ENCODE measurements around the gene CMTM1. TPM values are rescaled to one million over a fixed set of nuclear protein-coding genes. Genes with fewer than 3 reads are reported as not detected.

The CMTM1 gene
- total RNA-seq, 3 donors from 2014 or later = 1.6 to 2.9 (median 1.9) TPM

DNA sequence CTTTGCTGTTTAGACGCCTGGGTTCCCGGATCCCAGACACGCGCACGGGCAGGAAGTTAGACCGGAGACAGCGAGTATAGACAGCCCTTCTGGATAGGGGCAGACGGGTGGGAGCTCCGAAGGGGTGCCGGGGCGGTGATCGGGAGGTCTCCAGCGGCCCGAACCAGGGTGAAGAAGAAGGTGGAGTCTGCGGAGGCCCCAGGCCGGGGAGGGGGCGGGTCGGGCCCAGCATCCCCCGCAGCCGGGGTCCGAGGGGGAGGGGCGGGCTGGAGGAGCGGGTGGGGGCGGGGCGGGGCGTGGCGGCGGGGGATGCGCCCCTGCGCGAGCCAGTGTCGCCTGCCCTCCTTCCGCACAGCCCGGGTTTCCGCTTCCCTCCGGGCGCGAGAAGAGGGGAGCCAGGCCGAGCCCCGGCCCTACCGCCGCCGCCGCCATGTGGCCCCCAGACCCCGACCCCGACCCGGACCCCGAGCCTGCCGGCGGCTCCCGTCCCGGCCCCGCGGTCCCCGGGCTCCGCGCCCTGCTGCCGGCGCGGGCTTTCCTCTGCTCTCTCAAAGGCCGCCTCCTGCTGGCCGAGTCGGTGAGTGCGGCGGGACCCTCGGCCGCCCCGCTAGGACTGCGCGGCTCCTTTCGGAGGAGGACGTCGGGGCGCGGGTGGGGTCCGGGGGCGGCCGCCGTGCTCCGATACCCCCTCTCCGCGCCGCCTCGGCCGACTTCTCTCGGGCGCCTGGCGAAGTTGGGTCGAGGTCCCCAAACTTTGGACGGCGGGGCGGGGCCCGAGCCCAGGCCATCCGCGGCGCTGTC, 38.3 kb downstream of the CMTM1 start, which contains the start of gene CMTM3:
Gene CMTM3 (plus strand): TSS at position 329 of the 801 bp plus-strand sequence. CDS start 102 bp downstream, at position 431.
- intact Hi-C loops (cut with DNase I; ENCODE audit: low total_unique reads) = loop anchor here (5.0 kb wide), 1 partner anchor 432 kb away; no protein-coding TSS in a partner anchor
- no peak for DNase-seq (ENCODE audit: low spot score in 2 of 2)
- peak within 1 kb of the TSS; percentile 76 to 91 (median 84) for H3K4me3 ChIP-seq
- H3K36me3 ChIP-seq = no peaks in the 10 kb centered on the region
- peak within 1 kb of the TSS; percentile 87 to 92 for H3K27ac ChIP-seq
- H3K4me1 ChIP-seq = peaks cover 3 to 14% of the 10 kb centered on the region in 2 donors
- no peaks in the 10 kb centered on the region for H3K27me3 ChIP-seq
- TF ChIP-seq, protein P1, sequence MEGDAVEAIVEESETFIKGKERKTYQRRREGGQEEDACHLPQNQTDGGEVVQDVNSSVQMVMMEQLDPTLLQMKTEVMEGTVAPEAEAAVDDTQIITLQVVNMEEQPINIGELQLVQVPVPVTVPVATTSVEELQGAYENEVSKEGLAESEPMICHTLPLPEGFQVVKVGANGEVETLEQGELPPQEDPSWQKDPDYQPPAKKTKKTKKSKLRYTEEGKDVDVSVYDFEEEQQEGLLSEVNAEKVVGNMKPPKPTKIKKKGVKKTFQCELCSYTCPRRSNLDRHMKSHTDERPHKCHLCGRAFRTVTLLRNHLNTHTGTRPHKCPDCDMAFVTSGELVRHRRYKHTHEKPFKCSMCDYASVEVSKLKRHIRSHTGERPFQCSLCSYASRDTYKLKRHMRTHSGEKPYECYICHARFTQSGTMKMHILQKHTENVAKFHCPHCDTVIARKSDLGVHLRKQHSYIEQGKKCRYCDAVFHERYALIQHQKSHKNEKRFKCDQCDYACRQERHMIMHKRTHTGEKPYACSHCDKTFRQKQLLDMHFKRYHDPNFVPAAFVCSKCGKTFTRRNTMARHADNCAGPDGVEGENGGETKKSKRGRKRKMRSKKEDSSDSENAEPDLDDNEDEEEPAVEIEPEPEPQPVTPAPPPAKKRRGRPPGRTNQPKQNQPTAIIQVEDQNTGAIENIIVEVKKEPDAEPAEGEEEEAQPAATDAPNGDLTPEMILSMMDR (IDR thresholded peaks at IDR 0.05) = peak; percentile 64 to 74 (median 65)
- no peak for TF ChIP-seq POLR2AphosphoS5 (IDR thresholded peaks at IDR 0.05)
- H3K9me3 ChIP-seq = no peaks in the 10 kb centered on the region

DNA sequence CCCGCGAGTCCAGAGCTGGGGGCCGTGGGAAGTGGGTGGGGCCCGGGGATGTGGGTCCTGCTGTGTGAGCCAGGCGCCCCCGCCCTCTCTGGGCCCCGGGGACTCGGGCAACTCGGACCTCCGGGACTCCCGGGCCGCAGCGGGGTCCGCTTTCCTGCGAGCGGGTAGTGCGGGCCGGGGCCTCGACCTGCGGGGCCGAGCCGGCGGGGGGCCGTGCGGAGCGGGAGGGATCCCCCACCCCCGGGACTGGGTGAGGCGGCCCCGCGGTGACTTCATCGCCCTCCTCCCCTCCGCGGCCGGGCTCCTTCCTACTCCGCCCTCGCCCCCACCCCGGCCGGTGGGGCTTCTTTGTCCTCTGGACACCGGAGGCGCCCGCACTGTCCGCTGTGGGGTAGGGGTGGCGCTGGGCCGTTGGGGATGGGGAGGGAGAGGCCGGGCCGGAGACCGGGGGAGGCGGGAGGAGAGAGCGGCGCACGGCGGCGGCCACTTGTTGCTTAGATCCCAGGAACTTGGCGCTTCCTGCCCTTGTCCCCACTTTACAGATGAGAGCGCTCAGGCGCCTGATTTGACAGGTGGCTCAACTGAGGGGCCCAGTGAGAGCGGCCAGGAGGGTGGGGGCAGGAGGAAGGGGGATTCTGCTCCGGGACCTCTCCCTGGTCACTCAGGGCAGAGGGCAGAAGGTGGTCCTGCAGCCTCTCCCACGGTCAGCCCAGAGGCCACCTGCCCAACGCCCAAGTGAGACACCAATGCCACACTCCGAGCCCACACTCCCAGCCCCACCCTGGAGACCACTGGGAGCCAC, 39.1 kb downstream of the CMTM1 start:
- H3K27me3 ChIP-seq = no peaks in the 10 kb centered on the region
- intact Hi-C loops (cut with DNase I; ENCODE audit: low total_unique reads) = loop anchor here (5.0 kb wide), 1 partner anchor 433 kb away; no protein-coding TSS in a partner anchor
- H3K27ac ChIP-seq = peak overlapping the region; percentile 87 to 92
- H3K4me3 ChIP-seq = peak overlapping the region; percentile 76 to 91 (median 84)
- no peak for DNase-seq (ENCODE audit: low spot score in 2 of 2)
- H3K4me1 ChIP-seq = peaks cover 3 to 14% of the 10 kb centered on the region in 2 donors
- no peak for TF ChIP-seq POLR2A (IDR thresholded peaks at IDR 0.05)
- TF ChIP-seq, protein P1 (IDR thresholded peaks at IDR 0.05) = peak in 1 of 3 donors; percentile 27
- no peaks in the 10 kb centered on the region for H3K9me3 ChIP-seq
- H3K36me3 ChIP-seq = no peaks in the 10 kb centered on the region

- H3K4me1 ChIP-seq = peaks cover 3 to 14% of the 10 kb centered on the region in 2 donors
- intact Hi-C loops (cut with DNase I; ENCODE audit: low total_unique reads) = loop anchor here (5.0 kb wide), 1 partner anchor 434 kb away; no protein-coding TSS in a partner anchor
Measured at GRCh38 chr16:66605979-66606751, 39.9 kb downstream of the CMTM1 start.

GRCh38 chr16:66608241-66609138, 42.3 kb downstream of the CMTM1 start:
- Histone ChIP-seq H3K4me3 (no peak overlapping the region), H3K4me1 (peaks cover 3 to 14% of the 10 kb centered on the region in 2 donors), H3K27me3 (no peaks in the 10 kb centered on the region), H3K36me3 (peaks cover 6% of the 10 kb centered on the region), H3K9me3 (no peaks in the 10 kb centered on the region), H3K27ac (peak overlapping the region; percentile 77 to 78)
- TF ChIP-seq POLR2AphosphoS5 (IDR thresholded peaks at IDR 0.05) (peak in 2 of 3 donors; percentile 48 to 68), POLR2A (IDR thresholded peaks at IDR 0.05) (no peak)
- TF ChIP-seq, protein P1 (IDR thresholded peaks at IDR 0.05) = peak; percentile 69 to 94 (median 86)
- DNase-seq (ENCODE audit: low spot score in 2 of 2) = peak; percentile 89 to 92
- intact Hi-C loops (cut with DNase I; ENCODE audit: low total_unique reads) = loop anchor here (5.0 kb wide), 1 partner anchor 436 kb away; no protein-coding TSS in a partner anchor

More at GRCh38 chr16:66605979-66606751, 39.9 kb downstream of the CMTM1 start:
- TF ChIP-seq POLR2A (IDR thresholded peaks at IDR 0.05) (no peak), POLR2AphosphoS5 (IDR thresholded peaks at IDR 0.05) (no peak)
- TF ChIP-seq, protein P1 (IDR thresholded peaks at IDR 0.05) = no peak
- no peaks in the 10 kb centered on the region for H3K9me3 ChIP-seq
- H3K4me3 ChIP-seq = peak overlapping the region; percentile 76 to 91 (median 84)
- H3K36me3 ChIP-seq = no peaks in the 10 kb centered on the region
- H3K27ac ChIP-seq = peak overlapping the region; percentile 87 to 92
- DNase-seq (ENCODE audit: low spot score in 2 of 2) = no peak
- H3K27me3 ChIP-seq = no peaks in the 10 kb centered on the region
